ENCODE measurements around the gene TEX13A. TPM values are rescaled to one million over a fixed set of nuclear protein-coding genes. Genes with fewer than 3 reads are reported as not detected.

TEX13A gene
- total RNA-seq, 1 experiment from 2014 or later = not detected

DNA sequence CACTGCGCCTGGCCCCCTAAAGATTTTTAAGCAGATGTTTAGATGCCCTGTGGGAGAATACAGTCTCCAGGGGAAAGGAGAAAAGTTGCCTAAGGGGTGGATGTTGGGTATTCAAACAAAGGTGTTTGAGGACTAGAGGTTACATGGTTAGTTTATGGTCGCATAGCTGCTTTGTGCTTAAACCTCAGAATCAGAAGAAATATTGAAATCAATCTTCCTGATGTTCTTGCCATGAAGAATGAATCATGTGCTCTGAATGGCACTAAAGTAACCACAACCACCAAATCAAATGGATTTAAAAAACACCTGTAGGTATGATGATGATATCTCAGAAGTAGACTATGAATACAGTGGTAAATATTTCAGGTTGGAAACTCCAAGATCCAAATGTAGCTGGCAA, 42.7 kb upstream of the TEX13A start:
- Histone ChIP-seq H3K4me3 (ENCODE audit: low read depth in 2 of 2, low read length in 2 of 2) (no peak overlapping the region), H3K27me3 (ENCODE audit: control insufficient read depth, insufficient read depth, low read length) (no peaks in the 10 kb centered on the region), H3K9me3 (ENCODE audit: control insufficient read depth, insufficient read depth, low read depth, low read length) (no peaks in the 10 kb centered on the region), H3K36me3 (ENCODE audit: control insufficient read depth, insufficient read depth, low read length) (no peaks in the 10 kb centered on the region), H3K4me1 (ENCODE audit: control insufficient read depth, insufficient read depth, low read length) (no peaks in the 10 kb centered on the region), H3K27ac (ENCODE audit: low read length) (no peak overlapping the region)
- ChIA-PET CTCF (no interaction called here), POLR2A (no interaction called here)
- no peak for ATAC-seq
- TF ChIP-seq SIN3A (IDR thresholded peaks at IDR 0.05; ENCODE audit: borderline replicate concordance, insufficient read depth, low read depth, low read length) = no peak
- no peak for TF ChIP-seq TCF7L2 (IDR thresholded peaks at IDR 0.05; ENCODE audit: low read depth, low read length)
- TF ChIP-seq, protein P1, sequence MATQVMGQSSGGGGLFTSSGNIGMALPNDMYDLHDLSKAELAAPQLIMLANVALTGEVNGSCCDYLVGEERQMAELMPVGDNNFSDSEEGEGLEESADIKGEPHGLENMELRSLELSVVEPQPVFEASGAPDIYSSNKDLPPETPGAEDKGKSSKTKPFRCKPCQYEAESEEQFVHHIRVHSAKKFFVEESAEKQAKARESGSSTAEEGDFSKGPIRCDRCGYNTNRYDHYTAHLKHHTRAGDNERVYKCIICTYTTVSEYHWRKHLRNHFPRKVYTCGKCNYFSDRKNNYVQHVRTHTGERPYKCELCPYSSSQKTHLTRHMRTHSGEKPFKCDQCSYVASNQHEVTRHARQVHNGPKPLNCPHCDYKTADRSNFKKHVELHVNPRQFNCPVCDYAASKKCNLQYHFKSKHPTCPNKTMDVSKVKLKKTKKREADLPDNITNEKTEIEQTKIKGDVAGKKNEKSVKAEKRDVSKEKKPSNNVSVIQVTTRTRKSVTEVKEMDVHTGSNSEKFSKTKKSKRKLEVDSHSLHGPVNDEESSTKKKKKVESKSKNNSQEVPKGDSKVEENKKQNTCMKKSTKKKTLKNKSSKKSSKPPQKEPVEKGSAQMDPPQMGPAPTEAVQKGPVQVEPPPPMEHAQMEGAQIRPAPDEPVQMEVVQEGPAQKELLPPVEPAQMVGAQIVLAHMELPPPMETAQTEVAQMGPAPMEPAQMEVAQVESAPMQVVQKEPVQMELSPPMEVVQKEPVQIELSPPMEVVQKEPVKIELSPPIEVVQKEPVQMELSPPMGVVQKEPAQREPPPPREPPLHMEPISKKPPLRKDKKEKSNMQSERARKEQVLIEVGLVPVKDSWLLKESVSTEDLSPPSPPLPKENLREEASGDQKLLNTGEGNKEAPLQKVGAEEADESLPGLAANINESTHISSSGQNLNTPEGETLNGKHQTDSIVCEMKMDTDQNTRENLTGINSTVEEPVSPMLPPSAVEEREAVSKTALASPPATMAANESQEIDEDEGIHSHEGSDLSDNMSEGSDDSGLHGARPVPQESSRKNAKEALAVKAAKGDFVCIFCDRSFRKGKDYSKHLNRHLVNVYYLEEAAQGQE (IDR thresholded peaks at IDR 0.05; ENCODE audit: insufficient read depth in 1 of 2, low read depth in 2 of 2, low read length in 1 of 2) = no peak
- no peak for TF ChIP-seq POLR2AphosphoS5 (IDR thresholded peaks at IDR 0.05; ENCODE audit: low read depth, low read length)
- TF ChIP-seq, protein P2, sequence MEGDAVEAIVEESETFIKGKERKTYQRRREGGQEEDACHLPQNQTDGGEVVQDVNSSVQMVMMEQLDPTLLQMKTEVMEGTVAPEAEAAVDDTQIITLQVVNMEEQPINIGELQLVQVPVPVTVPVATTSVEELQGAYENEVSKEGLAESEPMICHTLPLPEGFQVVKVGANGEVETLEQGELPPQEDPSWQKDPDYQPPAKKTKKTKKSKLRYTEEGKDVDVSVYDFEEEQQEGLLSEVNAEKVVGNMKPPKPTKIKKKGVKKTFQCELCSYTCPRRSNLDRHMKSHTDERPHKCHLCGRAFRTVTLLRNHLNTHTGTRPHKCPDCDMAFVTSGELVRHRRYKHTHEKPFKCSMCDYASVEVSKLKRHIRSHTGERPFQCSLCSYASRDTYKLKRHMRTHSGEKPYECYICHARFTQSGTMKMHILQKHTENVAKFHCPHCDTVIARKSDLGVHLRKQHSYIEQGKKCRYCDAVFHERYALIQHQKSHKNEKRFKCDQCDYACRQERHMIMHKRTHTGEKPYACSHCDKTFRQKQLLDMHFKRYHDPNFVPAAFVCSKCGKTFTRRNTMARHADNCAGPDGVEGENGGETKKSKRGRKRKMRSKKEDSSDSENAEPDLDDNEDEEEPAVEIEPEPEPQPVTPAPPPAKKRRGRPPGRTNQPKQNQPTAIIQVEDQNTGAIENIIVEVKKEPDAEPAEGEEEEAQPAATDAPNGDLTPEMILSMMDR (IDR thresholded peaks at IDR 0.05) = no peak
- in situ Hi-C loops (cut with HindIII; ENCODE audit: low pct_unique_long_range_greater_than_20kb, low sequenced_read_pairs) = no loop called here
- DNase-seq (ENCODE audit: low read depth, low spot score) = no peak
- intact Hi-C loops (cut with micrococcal nuclease; ENCODE audit: unreplicated experiment) = no loop called here
- no TSS peak for BruUV-seq (replicated peaks)

DNA sequence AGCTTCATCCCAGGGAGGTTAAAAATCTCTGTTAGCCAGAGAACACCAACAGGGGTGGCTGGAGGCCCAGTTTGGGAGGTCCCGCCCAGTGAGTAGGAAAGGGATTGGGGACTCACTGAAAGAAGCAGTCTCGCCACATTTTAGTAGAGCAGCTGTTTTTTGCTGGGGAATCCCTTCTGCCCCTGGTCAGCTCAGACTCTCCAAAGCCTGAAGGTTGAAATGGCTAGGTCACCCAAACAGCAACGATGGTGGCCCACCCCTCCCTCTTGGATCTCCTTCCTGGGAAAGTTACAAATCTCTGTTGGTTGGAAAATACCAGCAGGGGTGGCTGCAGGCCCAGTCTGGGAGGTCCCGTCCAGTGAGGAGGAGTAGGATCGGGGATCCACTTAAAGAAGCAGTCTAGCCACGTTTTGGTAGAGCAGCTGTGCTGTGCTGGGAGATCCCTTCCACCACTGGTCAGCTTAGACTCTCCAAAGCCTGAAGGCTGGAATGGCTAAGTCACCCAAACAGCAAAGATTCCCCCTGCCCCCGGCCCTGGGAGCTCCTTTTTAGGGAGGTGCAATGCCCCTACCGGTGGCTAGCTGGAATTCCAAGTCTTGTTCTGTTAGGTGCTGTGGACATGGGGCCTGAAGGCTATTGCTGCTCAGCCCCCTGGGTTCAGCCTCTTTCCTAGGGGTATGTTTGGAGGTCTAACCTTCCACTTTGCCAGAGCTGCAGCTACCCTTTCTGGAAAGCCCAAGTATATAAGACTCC, 40.0 kb upstream of the TEX13A start:
- intact Hi-C loops (cut with micrococcal nuclease; ENCODE audit: unreplicated experiment) (no loop called here), in situ Hi-C loops (cut with HindIII; ENCODE audit: low pct_unique_long_range_greater_than_20kb, low sequenced_read_pairs) (no loop called here)
- DNase-seq (ENCODE audit: low read depth, low spot score) = no peak
- no peak for ATAC-seq
- Histone ChIP-seq H3K27me3 (ENCODE audit: control insufficient read depth, insufficient read depth, low read length) (no peaks in the 10 kb centered on the region), H3K4me3 (ENCODE audit: low read depth in 2 of 2, low read length in 2 of 2) (no peak overlapping the region), H3K4me1 (ENCODE audit: control insufficient read depth, insufficient read depth, low read length) (no peaks in the 10 kb centered on the region), H3K27ac (ENCODE audit: low read length) (no peak overlapping the region), H3K36me3 (ENCODE audit: control insufficient read depth, insufficient read depth, low read length) (no peaks in the 10 kb centered on the region), H3K9me3 (ENCODE audit: control insufficient read depth, insufficient read depth, low read depth, low read length) (no peaks in the 10 kb centered on the region)
- ChIA-PET POLR2A (no interaction called here), CTCF (no interaction called here)
- BruUV-seq (replicated peaks) = no TSS peak
- TF ChIP-seq, protein P1 (IDR thresholded peaks at IDR 0.05; ENCODE audit: insufficient read depth in 1 of 2, low read depth in 2 of 2, low read length in 1 of 2) = no peak
- TF ChIP-seq TCF7L2 (IDR thresholded peaks at IDR 0.05; ENCODE audit: low read depth, low read length) (no peak), SIN3A (IDR thresholded peaks at IDR 0.05; ENCODE audit: borderline replicate concordance, insufficient read depth, low read depth, low read length) (no peak), POLR2AphosphoS5 (IDR thresholded peaks at IDR 0.05; ENCODE audit: low read depth, low read length) (no peak)
- TF ChIP-seq, protein P2 (IDR thresholded peaks at IDR 0.05) = no peak

All from Panc1 (cell line).